ENCODE measurements around the gene MLIP. TPM values are rescaled to one million over a fixed set of nuclear protein-coding genes. Genes with fewer than 3 reads are reported as not detected.
"Not testable (repeated sequence)": the region's sequence is repeated elsewhere in the genome, so short reads cannot be mapped to it uniquely, and the experiment has no call there.

MLIP gene
- total RNA-seq, 2 experiments from 2014 or later, result not detected

DNA sequence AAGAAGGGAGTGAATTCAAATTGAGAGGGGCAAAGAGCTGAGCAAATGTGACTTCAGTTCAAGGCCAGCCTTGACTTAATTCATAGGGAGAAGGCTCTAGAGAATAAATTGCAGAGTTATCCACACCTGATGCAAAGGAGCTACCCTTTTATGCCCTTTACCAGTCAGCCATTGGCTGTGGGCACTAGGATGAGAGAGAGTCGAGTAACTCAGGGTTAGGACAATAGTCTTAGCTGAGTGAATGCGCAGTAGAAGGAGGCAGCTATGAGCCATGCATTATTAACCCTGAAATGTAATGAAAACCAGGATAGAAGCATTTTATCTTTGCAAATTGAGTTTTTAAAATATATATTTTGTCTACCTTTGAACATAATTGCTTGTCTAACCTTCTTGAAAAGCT, 134.0 kb downstream of the MLIP start:
- POLR2A ChIA-PET, result interaction anchor here (1.0 kb wide), 1 partner anchor 1128 kb away, joined by 3 read pairs; no protein-coding TSS in a partner anchor
- intact Hi-C loops (cut with micrococcal nuclease; ENCODE audit: unreplicated experiment), result no loop called here
- CTCF ChIA-PET (ENCODE audit: unreplicated experiment), result no interaction called here

DNA sequence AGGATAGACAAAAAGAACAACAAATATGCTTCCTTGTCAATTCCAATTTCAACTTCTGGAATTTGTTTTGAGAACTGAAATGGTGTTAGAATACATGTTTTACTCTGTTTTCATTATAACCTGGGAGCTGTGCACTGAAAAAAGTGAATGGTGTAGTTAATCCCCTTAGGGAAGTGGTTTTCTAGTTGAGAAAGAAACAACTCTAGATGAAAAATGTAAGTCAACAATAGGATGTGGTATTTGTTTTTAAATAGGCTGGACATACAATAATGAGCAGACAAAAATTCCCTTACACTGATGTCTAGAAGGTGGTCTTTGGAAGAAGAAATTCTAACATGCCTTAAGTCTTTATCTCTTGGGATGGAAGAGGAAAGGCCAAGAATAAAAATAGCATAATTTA, 137.1 kb downstream of the MLIP start:
- Histone ChIP-seq H3K9me2 (ENCODE audit: insufficient read depth, low read length) (no peaks in the 10 kb centered on the region), H4K20me1 (ENCODE audit: insufficient read depth, low read length) (no peaks in the 10 kb centered on the region), H3K79me2 (ENCODE audit: insufficient read depth, low read depth, low read length) (no peaks in the 10 kb centered on the region), H3K9me3 (ENCODE audit: low read length) (no peaks in the 10 kb centered on the region), H3K4me1 (ENCODE audit: insufficient read depth, low read length, poor library complexity, severe bottlenecking) (no peaks in the 10 kb centered on the region), H3K4me3 (ENCODE audit: low read depth, low read length, poor library complexity, severe bottlenecking) (no peak overlapping the region), H3K36me3 (ENCODE audit: insufficient read depth, low read length) (no peaks in the 10 kb centered on the region), H2AFZ (ENCODE audit: low read length) (no peak overlapping the region), H3K27ac (ENCODE audit: low read depth, low read length, poor library complexity, severe bottlenecking) (no peak overlapping the region), H3K4me2 (ENCODE audit: low read length) (no peak overlapping the region)
- BruUV-seq (replicated peaks), result no TSS peak
- TF ChIP-seq EZH2phosphoT487 (IDR thresholded peaks at IDR 0.05; ENCODE audit: borderline replicate concordance, low read depth, low read length), result no peak
- TF ChIP-seq, protein P1, sequence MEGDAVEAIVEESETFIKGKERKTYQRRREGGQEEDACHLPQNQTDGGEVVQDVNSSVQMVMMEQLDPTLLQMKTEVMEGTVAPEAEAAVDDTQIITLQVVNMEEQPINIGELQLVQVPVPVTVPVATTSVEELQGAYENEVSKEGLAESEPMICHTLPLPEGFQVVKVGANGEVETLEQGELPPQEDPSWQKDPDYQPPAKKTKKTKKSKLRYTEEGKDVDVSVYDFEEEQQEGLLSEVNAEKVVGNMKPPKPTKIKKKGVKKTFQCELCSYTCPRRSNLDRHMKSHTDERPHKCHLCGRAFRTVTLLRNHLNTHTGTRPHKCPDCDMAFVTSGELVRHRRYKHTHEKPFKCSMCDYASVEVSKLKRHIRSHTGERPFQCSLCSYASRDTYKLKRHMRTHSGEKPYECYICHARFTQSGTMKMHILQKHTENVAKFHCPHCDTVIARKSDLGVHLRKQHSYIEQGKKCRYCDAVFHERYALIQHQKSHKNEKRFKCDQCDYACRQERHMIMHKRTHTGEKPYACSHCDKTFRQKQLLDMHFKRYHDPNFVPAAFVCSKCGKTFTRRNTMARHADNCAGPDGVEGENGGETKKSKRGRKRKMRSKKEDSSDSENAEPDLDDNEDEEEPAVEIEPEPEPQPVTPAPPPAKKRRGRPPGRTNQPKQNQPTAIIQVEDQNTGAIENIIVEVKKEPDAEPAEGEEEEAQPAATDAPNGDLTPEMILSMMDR (conservative IDR thresholded peaks at IDR 0.05; ENCODE audit: low read length), result no peak
- CTCF ChIA-PET (ENCODE audit: unreplicated experiment), result no interaction called here
- no peak for DNase-seq (ENCODE audit: low spot score)
- POLR2A ChIA-PET, result no interaction called here
- intact Hi-C loops (cut with micrococcal nuclease; ENCODE audit: unreplicated experiment), result no loop called here

More for the DNA sequence above, 134.0 kb downstream of the MLIP start:
- DNase-seq (ENCODE audit: low spot score), result no peak
- Histone ChIP-seq H3K36me3 (ENCODE audit: insufficient read depth, low read length) (no peaks in the 10 kb centered on the region), H3K27ac (ENCODE audit: low read depth, low read length, poor library complexity, severe bottlenecking) (no peak overlapping the region), H3K4me1 (ENCODE audit: insufficient read depth, low read length, poor library complexity, severe bottlenecking) (no peaks in the 10 kb centered on the region), H4K20me1 (ENCODE audit: insufficient read depth, low read length) (no peaks in the 10 kb centered on the region), H3K4me2 (ENCODE audit: low read length) (no peak overlapping the region), H3K4me3 (ENCODE audit: low read depth, low read length, poor library complexity, severe bottlenecking) (no peak overlapping the region), H2AFZ (ENCODE audit: low read length) (no peak overlapping the region), H3K9me3 (ENCODE audit: low read length) (no peaks in the 10 kb centered on the region), H3K9me2 (ENCODE audit: insufficient read depth, low read length) (no peaks in the 10 kb centered on the region), H3K79me2 (ENCODE audit: insufficient read depth, low read depth, low read length) (no peaks in the 10 kb centered on the region)
- TF ChIP-seq EZH2phosphoT487 (IDR thresholded peaks at IDR 0.05; ENCODE audit: borderline replicate concordance, low read depth, low read length), result no peak
- TF ChIP-seq, protein P1 (conservative IDR thresholded peaks at IDR 0.05; ENCODE audit: low read length), result no peak
- no TSS peak for BruUV-seq (replicated peaks)

DNA sequence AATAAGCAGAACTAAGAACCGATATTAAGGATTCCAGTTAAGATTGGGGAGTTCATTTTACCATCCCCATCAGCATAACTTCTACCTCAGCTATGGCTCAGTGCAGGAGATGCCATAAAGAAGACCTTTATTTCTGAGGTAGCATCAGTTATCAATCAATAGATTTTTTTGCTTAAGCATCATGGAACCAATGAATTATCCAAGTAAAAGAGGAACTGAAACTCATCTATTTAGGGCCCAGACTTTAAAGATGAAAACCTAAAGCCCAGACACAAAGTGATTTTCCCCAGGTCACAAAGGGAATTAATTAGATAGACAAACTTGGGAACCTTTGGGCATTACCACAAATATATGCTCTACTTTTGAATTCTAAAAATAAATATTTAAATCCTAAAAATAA, 137.8 kb downstream of the MLIP start:
- no peak for DNase-seq (ENCODE audit: low spot score)
- CTCF ChIA-PET (ENCODE audit: unreplicated experiment), result no interaction called here

DNA sequence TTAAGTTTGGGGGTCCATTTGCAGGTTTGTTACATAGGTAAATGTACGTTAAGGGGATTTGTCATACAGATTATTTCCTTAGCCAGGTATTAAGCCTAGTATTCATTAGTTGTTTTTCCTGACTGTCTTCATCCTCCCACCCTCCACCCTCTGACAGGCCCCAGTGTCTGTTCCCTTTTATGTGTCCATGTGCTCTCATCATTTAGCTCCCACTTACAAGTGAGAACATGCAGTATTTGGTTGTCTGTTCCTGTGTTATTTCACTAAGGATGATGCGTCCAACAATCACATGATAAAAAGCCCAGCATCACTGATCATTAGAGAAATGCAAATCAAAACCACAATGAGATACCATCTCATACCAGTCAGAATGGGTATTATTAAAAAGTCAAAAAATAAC, 138.6 kb downstream of the MLIP start:
- POLR2A ChIA-PET, result not testable (repeated sequence)

More for the DNA sequence above, 137.8 kb downstream of the MLIP start:
- H3K9me2 ChIP-seq (ENCODE audit: insufficient read depth, low read length), result no peaks in the 10 kb centered on the region
- H3K36me3 ChIP-seq (ENCODE audit: insufficient read depth, low read length), result no peaks in the 10 kb centered on the region
- no peaks in the 10 kb centered on the region for H3K4me1 ChIP-seq (ENCODE audit: insufficient read depth, low read length, poor library complexity, severe bottlenecking)
- H3K9me3 ChIP-seq (ENCODE audit: low read length), result no peaks in the 10 kb centered on the region
- no peaks in the 10 kb centered on the region for H3K79me2 ChIP-seq (ENCODE audit: insufficient read depth, low read depth, low read length)
- POLR2A ChIA-PET, result no interaction called here
- H2AFZ ChIP-seq (ENCODE audit: low read length), result no peak overlapping the region
- intact Hi-C loops (cut with micrococcal nuclease; ENCODE audit: unreplicated experiment), result no loop called here
- no peak overlapping the region for H3K4me2 ChIP-seq (ENCODE audit: low read length)
- no TSS peak for BruUV-seq (replicated peaks)
- no peak for TF ChIP-seq EZH2phosphoT487 (IDR thresholded peaks at IDR 0.05; ENCODE audit: borderline replicate concordance, low read depth, low read length)
- TF ChIP-seq, protein P1 (conservative IDR thresholded peaks at IDR 0.05; ENCODE audit: low read length), result no peak
- no peaks in the 10 kb centered on the region for H4K20me1 ChIP-seq (ENCODE audit: insufficient read depth, low read length)
- no peak overlapping the region for H3K27ac ChIP-seq (ENCODE audit: low read depth, low read length, poor library complexity, severe bottlenecking)
- H3K4me3 ChIP-seq (ENCODE audit: low read depth, low read length, poor library complexity, severe bottlenecking), result no peak overlapping the region

More for the DNA sequence above, 138.6 kb downstream of the MLIP start:
- H3K4me1 ChIP-seq (ENCODE audit: insufficient read depth, low read length, poor library complexity, severe bottlenecking); H3K27ac ChIP-seq (ENCODE audit: low read depth, low read length, poor library complexity, severe bottlenecking); H2AFZ ChIP-seq (ENCODE audit: low read length); H3K79me2 ChIP-seq (ENCODE audit: insufficient read depth, low read depth, low read length); H3K9me3 ChIP-seq (ENCODE audit: low read length); BruUV-seq (replicated peaks); intact Hi-C loops (cut with micrococcal nuclease; ENCODE audit: unreplicated experiment); DNase-seq (ENCODE audit: low spot score); H4K20me1 ChIP-seq (ENCODE audit: insufficient read depth, low read length); H3K36me3 ChIP-seq (ENCODE audit: insufficient read depth, low read length); H3K4me3 ChIP-seq (ENCODE audit: low read depth, low read length, poor library complexity, severe bottlenecking); H3K4me2 ChIP-seq (ENCODE audit: low read length); CTCF ChIA-PET (ENCODE audit: unreplicated experiment); H3K9me2 ChIP-seq (ENCODE audit: insufficient read depth, low read length): not testable (repeated sequence)
